Measurements from ENCODE around the gene FAM240B.

GRCh38 chr9:38761999-38762398, 42.1 kb upstream of the FAM240B start:
- TF ChIP-seq POLR2A (IDR thresholded peaks at IDR 0.05) (no peak), CTCF (IDR thresholded peaks at IDR 0.05) (no peak)
